GM06990 (cell line): ENCODE measurements around the gene GNAL.

ENCODE experiments used
- DNase-seq: peaks from one replicate; pipeline ENCODE4 v3.0.0-alpha.2; 2011; ENCODE audit not compliant: insufficient read length; ENCODE audit errors: extremely low read depth
- H3K27me3 ChIP-seq: replicated peaks from 2 replicates; pipeline ENCODE4 v1.6.0; 2011; ENCODE audit warnings: low read length; ENCODE audit not compliant: control insufficient read depth, insufficient read depth
- H3K36me3 ChIP-seq: 2 replicates; pipeline ENCODE4 v1.5.1; 2011; ENCODE audit warnings: low read length; ENCODE audit not compliant: control insufficient read depth, insufficient read depth
- H3K4me3 ChIP-seq: replicated peaks from 2 replicates; pipeline ENCODE4 v1.5.1; 2011; ENCODE audit warnings: low read depth, mild to moderate bottlenecking, control low read depth, low read length
- TF ChIP-seq, protein P1 (sequence below): IDR thresholded peaks from 2 replicates; pipeline ENCODE4 v1.5.1; 2011; ENCODE audit warnings: low read length, control low read depth, mild to moderate bottlenecking, inconsistent platforms; ENCODE audit not compliant: insufficient read depth, poor library complexity, severe bottlenecking

Gene GNAL

DNA sequence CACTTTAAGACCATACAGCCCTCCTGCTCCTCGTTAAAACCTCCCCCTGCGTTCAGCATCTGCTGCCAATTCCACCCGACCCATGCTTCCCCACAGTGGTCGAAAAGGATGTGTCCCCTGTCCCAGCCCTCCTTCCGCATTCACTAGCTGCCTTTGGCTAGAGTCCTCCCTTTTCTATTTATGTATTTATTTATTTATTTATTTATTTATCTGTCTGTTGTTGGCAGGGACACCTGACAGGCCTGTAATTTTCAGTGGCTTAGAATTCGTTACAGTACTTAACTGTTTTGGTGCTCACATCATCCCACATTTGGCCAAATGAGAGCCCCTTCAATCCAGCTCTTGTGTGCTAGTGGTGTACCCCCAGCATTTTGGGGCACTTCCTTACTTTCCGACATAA is 50.8 kb downstream of the GNAL start:
- Histone ChIP-seq H3K4me3 (no peak overlapping the region), H3K27me3 (peaks cover 1% of the 10 kb centered on the region), H3K36me3 (no peaks in the 10 kb centered on the region)
- DNase-seq, result no peak
- TF ChIP-seq, protein P1, sequence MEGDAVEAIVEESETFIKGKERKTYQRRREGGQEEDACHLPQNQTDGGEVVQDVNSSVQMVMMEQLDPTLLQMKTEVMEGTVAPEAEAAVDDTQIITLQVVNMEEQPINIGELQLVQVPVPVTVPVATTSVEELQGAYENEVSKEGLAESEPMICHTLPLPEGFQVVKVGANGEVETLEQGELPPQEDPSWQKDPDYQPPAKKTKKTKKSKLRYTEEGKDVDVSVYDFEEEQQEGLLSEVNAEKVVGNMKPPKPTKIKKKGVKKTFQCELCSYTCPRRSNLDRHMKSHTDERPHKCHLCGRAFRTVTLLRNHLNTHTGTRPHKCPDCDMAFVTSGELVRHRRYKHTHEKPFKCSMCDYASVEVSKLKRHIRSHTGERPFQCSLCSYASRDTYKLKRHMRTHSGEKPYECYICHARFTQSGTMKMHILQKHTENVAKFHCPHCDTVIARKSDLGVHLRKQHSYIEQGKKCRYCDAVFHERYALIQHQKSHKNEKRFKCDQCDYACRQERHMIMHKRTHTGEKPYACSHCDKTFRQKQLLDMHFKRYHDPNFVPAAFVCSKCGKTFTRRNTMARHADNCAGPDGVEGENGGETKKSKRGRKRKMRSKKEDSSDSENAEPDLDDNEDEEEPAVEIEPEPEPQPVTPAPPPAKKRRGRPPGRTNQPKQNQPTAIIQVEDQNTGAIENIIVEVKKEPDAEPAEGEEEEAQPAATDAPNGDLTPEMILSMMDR, result no peak

DNA sequence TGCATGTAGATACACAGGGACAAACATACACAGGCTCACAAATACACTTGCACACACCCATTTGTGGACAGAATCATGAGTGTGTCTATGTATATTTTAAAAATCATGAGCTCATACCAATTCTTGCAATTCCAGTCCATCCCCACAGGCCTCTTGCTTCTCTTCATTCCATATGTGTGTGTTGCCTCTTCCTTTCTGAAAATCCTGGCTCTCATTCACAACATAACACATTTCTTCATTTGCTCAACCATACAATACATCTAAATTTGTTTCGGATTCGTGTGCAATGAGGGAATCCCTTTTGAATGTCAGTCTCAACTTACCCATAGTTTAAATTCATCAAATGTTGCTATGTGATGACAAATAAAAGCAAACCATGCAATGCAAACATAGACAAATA is 51.4 kb downstream of the GNAL start:
- DNase-seq, result no peak
- TF ChIP-seq, protein P1, result no peak
- H3K4me3 ChIP-seq, result no peak overlapping the region
- peaks cover 1% of the 10 kb centered on the region for H3K27me3 ChIP-seq
- no peaks in the 10 kb centered on the region for H3K36me3 ChIP-seq

DNA sequence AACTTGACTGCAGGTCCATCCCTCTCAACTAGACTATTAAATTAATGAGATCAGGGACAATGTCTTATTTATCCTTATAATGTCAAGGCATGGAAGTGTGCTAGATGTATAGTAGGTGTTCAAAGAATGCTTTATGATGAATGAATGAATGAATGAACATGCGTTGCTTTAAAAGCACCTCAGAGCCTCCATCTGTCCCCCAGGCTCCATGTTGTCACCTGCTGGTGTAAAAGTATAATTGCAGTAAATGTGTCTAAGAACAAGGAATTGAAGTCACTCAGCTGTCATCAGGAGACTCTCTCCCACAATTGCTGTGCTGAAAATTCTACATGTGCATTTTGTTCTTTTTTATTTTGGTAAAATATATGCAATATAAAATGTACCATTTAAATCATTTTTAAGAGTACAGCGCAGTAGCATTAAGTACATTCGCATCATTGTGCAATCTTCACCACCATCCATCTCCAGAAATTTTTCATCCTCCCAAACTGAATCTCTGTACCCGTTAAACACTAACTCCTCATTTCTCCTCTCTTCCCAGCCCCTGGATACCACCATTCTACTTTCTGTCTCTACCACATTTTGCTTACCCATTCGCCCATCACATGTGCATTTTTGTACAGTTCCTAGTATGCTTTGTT is 52.6 kb downstream of the GNAL start:
- H3K4me3 ChIP-seq, result no peak overlapping the region
- H3K27me3 ChIP-seq, result peaks cover 1% of the 10 kb centered on the region
- DNase-seq, result no peak
- no peaks in the 10 kb centered on the region for H3K36me3 ChIP-seq
- TF ChIP-seq, protein P1, result peak; percentile 70

DNA sequence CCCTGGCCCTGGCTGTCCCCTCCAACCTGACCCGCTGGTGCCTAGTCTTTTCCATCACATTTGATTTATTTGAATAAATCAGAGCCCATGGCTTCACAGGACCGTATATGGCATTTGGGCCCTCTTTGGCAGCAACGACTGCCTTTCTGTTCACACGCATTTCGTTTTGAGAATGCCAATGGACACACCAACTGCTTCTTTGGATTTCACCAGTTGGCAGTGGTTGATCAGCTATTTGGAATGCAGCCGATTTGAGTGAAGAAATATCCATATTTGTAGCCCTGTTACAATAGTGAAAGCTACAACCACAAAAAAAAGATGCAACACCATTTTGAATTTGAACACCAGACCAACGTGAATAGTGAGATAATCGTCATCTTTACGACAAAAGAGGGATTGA is 56.5 kb downstream of the GNAL start:
- TF ChIP-seq, protein P1, result no peak
- Histone ChIP-seq H3K36me3 (no peaks in the 10 kb centered on the region), H3K4me3 (no peak overlapping the region), H3K27me3 (peaks cover 1% of the 10 kb centered on the region)
- DNase-seq, result no peak

DNA sequence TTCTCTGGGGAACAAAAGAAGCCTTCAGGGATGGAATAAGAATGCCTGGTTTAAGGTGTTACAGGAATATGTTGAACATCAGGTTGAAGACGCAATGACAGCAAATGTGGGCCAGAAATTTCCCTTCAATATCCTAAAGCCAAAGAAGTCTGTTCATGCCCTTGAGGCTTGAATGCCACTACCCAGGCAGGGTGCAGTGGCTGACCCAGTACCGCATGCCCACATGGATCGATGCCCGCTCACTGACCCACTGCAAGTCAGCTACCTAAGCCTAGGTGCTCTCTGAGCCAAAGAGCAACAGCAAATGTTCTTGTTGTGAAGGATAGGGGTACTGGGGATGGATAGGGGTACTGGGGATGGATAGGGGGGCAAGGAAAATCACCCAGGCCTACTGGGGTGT is 58.2 kb downstream of the GNAL start:
- Histone ChIP-seq H3K27me3 (no peaks in the 10 kb centered on the region; the same call in 1 of the 2 replicates), H3K36me3 (no peaks in the 10 kb centered on the region), H3K4me3 (no peak overlapping the region)
- DNase-seq, result no peak
- TF ChIP-seq, protein P1, result no peak

DNA sequence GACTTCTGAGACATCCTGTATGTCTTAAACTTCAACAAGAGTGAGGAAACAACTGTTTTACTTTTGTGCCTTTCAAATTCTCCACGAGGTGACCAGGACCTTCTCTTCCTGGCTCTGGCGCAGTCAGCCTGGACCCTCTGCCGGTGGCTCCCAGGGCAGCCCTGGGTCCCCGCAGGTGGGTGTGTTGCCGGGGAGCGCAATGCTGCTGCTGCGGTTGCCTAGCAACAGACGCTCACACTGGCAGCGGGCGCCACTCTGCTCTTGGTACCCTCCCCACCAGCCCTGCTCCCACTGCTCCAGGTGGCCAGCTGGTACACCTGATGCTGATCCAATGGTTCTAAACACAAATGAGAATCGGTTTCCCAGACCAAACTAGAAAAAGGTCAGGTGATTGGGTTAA is 58.7 kb downstream of the GNAL start:
- TF ChIP-seq, protein P1, result no peak
- DNase-seq, result no peak
- no peaks in the 10 kb centered on the region for H3K36me3 ChIP-seq
- no peak overlapping the region for H3K4me3 ChIP-seq
- H3K27me3 ChIP-seq, result no peaks in the 10 kb centered on the region; the same call in 1 of the 2 replicates
